CD4-positive, alpha-beta T cell treated with Interleukin-17A for 4 hours (primary cell): Measurements from ENCODE around the gene PACRG.

Experiments
- DNase-seq: peaks from one replicate; pipeline ENCODE4 v3.0.0-alpha.2; 2020; ENCODE audit warnings: mixed read lengths

Gene PACRG

DNA sequence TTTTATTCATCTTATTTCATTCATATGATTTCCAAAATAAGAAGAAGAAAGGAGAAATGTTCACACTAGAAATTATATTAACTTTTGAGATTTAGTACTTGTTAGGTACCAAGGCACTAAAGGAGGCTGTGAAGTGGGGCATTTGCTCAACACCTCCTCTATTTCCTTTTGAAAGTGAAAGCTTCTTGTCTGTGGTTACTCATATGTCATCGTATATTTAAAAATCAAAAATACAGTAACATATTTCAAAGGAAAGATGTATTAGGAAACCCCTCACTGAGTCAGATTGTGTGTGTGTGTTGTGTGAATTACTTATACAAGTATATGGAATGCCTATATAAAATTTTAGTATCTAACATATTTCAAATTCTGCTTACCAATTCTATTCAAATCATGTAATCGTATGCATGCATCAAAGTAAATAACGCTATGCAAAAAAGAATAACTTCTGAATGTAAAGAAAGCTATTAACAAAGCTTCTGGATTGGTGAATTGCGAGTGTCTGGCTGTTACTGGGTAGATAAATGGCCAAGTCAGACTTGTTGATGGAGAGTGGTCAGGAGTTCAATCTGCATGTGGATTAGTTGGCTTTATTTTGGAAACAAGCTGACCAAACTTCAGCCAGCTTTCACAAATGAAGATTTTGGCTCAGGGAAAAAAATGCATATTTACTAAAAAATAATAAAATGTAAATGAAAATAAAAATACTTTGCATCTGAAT lies 70.9 kb downstream of the PACRG start:
- DNase-seq: no peak

DNA sequence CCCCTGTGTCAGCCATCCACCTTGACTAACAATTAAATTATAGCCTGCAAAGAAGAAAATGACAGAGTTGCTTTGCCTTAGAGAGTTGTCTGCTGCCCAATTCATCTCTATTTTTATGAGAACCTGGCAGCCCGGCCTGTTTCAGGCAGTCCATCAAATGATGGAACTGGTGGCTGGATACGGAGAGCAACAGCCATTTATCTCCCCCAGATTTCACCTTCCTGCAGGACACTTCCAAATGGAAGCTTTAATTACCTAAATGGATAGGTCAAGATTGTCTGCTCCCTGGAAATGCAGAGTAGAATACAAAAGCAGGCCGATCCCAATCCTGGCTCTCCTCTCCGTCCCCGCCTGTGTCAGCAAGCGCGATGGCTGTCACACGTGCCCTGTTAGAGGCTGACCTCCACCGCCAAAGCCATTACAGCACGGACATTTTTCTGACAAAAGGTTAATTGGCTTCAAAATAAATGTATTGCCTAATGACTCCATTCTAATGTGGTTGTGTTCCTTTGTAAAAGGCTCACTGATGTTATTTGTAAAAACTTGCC lies 86.7 kb downstream of the PACRG start:
- no peak for DNase-seq

DNA sequence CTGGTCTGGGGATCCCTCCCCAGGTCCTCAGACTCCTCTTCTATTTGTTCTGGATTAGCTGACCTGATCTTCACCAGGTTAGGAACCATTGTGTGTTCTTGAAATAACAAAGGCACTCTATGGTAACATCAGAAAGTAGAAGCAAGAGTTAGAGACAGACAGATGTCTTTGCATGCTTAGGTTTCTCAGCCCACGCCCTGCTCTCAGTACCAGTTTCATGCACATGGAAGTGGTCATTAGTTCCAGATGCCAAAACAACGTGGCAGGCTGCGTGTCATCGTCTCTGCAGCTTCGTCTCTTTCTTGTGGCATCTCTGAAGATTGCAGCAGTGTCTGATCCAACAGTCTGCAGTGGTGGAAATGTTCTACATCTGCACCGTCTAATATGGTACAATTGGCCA lies 89.4 kb downstream of the PACRG start:
- no peak for DNase-seq

DNA sequence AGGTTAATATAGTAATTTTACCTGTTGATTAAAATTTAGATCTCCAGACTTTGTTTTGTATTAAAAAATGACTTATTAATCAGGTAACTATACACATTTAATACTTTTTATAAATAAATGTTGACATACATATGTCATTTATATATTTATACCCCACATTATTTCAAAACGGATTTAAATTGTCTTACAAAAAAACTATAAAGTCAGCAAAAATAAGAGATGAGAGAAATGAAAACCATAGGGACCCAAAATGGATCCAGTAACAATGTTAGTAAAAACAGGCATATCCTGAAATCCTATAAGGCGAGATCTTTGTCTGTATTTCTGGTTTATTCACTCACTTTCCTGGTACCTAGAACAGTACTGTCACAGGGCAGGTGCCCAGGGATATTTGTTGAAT lies 91.5 kb downstream of the PACRG start:
- DNase-seq: no peak

DNA sequence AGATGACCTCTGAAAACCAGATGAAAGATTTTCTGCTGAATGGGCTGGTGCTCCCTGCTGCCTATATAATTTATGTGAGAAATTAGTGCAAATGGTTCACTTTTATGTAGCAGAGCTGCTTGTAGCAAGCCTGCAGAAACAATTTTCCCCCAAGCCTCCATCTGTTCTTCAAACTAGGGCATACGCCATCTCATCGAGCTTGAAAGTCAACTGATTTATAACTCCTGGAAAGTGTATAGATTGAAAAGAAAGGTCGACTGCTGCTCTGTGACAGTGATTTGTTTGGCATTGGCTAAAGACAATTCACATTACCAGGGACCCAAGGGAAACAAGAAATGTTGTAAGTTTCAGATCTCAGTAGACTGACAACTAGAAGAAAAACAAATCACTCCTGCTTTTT lies 93.3 kb downstream of the PACRG start:
- no peak for DNase-seq

DNA sequence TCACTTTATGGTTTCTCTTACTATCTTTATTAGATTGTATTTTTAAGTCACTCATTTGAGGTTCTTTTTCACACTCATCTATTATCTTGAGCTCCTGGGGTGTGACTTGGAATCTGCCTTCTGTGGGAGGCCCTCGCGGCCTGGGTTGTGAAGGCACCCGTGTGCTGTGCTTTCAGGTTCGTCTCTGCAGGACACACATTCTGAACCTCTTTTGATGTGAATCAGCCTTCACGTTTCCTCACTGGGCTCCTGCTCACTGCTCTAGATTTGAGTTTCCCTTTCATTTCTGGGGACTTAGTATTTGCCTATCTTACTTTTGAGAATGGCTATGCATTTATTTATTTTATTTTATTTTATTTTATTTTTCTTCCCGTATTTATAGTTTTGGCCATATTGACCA lies 97.8 kb downstream of the PACRG start:
- DNase-seq: no peak

DNA sequence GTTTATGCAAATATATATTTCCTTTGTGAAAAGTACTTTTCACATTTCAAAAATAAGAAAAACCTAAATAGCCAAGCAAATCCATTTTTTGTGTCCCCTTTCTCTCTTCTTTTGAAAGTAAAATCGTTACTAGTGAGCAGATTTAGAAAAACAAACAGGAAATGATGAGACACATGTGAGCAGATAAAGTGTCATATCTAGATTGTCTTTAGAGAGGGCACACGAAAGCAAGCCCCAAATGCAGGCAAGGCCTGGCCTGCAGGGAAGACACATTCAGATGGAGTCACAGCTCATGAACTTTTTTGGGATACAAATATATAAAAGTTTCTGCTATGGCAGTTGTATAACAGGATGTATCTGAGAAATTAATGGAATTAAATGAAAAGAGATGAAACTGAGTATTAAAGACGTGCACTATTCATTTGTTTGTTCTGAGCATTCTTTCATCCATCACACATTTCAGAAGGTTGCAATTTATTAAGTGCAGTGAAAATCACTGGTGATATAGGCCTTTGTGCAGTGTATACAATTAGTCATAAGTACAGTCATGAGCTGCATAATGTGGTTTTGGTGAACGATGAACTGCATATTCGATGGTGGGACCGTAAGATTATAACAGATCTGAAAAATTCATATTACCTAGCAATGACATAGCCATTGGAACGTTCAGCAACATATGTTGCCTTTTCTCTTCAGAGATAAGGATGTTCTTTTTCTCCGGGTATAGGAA lies 101.4 kb downstream of the PACRG start:
- no peak for DNase-seq

DNA sequence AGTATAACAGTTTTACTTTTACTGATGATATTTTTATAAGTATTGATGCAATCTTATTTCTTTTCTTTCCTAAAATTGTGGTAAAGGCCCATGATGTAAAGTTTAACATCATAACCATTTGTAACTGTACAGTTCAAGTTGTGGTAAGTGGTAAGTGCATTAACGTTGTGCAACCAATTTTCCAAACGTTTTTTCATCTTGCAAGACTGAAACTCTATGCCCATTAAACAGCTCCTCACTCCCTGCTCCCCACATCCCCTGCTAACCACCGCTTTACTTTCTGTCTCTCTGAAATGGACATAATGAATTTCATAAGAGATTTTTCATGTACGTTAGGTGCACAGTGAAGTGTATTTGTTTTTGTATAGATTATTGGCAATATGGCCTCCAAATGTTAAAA lies 106.0 kb downstream of the PACRG start:
- no peak for DNase-seq

DNA sequence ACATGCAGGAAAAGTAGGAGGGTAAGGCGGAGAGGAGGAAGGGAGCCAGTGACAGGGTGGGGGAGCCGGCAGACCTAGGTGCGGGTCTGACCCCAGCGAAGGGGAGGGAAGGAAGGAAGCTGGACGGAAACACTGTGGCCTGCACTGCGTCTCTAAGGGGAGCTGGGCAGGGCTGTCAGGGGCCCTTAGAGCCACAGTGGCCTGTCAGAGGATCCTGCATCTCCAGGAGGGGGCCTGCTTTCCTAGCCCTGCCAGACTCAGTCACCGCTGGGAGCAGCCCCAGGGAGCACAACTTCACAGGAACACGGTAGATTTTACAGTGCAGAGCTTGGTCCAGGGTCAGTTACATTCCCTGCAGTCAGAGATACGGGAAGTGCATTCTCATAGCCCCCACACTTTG lies 118.2 kb downstream of the PACRG start:
- DNase-seq: no peak

DNA sequence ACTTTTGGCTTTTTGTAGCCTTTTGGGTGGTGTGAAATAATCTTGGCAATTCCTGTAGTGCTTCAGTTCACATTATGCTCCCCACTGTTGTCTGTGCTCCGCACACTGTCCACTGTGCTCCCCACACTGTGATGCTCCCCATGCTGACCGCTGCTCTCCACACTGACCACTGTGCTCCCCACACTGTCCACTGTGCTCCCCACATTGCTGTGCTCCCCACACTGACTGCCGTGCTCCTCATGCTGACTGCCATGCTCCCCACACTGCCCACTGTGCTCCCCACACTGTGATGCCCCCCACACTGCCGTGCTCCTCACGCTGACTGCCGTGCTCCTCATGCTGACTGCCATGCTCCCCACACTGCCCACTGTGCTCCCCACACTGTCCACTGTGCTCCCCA lies 118.9 kb downstream of the PACRG start:
- no peak for DNase-seq

DNA sequence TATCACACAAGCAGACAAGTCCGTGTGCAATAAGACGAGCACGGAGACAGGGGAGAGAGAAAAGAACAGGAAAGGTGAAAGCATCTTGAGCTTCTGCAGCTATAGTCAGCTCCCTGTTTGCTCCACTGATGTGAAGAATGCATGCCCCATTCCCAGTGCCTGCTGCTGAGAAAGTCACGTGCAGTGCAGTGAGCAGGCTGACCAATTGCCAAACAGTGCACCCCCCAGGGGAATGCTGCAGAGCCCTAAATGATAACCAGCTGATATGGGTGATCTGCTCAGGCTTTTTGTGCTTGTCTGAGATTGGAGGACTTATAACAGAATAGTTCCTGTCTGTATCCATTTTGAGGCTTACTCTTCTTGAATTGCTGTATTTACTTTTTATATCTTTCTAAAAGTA lies 121.5 kb downstream of the PACRG start:
- DNase-seq: no peak

DNA sequence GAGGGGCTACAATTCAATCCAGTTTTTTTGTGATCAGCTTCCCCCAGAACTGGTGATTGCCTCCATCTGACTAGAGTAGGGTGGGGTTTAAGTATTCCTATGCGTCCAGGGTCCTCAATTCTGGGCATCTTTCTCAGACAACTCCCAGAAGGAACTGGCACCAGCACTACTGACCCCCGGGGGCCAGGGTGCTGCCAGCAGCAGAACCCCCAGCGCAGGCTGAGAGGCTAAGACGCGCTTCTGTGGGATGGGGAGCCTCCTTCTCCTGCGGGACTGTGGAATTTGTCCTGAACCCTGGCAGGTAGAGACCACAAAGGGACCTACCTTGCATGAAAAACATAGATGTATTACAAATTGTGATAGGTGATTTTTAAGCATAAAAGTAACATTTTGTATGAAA lies 124.4 kb downstream of the PACRG start:
- DNase-seq: no peak

DNA sequence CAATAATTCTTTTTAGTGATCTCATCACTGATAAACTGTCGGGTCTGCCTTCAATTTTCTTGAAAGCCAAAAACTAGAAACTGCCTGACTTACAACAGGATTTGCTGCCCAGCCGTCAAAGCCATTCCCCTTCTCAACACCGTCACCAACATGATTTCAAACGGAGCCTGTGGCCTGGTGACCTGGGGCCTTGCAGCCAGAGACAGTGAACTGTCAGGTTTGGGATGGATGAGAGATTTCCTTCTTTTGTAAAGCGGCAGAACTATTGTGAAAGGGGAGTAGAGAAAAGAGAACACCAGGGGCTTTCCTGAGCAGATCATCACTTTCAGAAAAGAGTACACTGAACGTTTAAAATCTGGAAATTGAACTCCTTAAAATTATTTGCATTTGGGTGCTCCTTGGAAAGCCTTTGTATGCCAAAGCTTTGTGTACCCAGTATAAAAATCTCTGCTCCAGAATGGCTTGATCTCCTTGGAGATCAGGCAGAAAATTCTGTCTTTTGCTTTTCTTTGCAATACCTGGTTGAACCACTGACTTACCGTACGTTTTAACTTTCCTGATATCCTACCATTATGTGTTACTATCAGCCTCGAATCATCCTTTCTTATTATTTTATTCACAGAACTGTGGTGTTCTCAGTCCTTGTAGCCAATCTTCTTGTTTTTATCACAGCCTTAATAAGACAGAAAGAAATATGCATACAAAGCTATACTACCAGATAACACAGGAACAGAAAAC lies 125.2 kb downstream of the PACRG start:
- DNase-seq: no peak

DNA sequence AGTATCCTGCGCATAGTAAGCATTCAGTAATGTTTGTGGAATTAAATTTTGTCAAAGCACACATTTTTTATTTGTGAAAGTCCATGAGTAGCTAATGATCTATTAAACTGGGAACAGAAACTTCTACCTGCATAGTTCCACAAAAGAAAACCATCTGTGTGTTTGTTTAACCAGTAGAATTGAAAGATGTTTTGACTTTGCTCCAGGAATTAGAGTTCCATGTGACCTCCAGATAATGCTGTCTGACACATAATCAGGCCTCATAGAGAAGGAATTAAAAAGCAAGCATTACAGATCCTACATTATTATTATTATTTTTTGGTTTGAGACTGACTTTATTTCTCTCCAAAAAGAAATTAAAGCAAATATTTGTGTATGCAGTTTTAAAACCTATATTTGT lies 126.5 kb downstream of the PACRG start:
- DNase-seq: no peak

DNA sequence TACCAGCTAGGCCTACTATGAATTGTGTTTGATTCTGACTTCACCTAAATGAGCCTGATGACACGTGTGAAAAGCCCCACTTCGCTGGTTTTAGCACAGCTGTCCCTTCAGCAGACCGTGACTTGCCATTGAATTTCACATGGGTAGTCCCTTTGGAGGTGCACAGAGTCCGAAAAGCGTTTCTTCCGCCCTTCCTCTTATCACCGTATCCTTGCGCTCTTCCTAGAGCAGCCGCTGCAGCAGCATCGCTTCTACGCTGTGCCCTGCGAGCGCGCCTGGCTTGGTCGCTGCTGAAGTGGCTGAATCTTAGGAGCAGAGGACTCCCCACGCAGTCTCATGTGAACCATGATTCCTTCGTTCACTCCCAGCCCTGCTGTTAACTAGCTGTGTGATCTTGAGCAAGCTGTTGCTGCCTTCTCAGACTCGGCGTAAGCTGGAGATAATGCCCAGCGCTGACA lies 127.0 kb downstream of the PACRG start:
- DNase-seq: no peak

DNA sequence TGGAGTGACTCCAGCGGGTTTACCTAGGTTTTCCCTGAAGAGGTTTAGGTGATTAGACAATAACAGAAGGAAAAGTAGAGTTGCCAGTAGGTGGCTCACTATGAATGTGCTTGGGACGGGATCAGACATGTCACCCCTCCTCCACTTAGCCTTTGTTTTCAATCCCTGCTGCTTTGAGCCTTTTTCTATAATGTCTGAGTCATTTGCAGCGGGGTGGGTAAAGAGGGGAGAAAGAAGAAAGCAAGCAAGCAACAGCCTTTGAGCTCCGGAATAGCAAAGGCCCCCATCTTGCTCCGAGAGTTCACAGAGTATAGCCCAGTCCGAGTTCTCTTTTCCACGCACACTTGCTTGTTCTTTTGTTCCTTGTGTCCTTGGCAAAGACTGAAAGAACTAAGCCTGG lies 129.1 kb downstream of the PACRG start:
- DNase-seq: no peak

DNA sequence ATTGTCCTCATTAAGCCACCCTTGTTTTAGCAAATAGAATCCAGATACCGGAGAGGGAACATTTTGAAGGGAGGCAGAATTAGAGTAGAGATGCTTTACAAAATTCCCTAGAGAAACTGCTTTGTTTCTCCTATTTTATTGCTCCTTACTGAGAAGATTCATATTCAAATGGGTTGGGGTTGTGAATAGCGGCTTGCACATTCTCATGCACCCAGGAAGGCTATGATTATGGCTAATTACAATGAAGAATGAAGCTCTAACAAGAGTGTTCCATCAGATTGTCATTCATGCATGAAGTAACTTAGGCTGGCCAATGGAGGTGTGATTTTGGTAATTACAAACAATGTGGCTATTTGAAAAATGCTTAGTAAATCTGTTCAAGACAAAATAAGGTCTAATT lies 129.6 kb downstream of the PACRG start:
- DNase-seq: no peak

DNA sequence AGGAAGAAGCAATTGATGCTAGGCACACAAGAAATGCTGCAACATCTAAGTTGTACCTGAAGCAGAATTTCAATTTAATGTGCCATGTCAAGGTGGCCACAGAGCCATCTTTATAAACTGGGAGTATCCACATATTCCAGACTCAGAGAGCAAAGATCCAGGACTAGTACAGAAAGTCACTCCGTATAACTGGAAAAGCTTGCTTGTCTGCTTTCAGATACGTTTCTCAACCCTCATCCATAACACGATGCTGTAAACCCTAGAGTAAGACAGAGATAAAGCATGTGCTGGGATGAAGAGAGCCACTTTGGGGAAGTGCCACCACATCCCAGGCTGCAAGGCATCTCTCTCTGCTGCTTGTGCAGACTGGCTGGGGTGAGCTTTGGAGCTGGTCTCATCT lies 134.7 kb downstream of the PACRG start:
- DNase-seq: no peak

DNA sequence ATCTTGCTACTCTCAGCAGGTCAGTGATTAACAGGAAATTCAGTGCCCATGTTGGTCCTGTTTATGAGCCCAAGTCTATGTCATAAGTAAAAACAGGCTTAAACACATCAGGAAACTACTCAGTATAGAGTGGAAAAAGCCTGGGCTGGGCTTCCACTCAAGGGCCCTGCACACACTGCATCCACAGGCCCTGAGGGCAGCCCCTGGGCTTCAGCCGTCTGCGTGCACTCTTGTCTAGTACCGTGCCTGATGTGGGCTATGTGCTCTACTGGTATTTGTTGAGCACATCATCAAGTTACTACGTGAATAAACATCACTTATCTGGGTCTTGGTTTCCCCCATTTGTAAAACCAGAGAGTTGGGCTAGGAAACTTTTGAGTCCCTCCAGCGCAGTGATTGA lies 135.2 kb downstream of the PACRG start:
- DNase-seq: no peak

DNA sequence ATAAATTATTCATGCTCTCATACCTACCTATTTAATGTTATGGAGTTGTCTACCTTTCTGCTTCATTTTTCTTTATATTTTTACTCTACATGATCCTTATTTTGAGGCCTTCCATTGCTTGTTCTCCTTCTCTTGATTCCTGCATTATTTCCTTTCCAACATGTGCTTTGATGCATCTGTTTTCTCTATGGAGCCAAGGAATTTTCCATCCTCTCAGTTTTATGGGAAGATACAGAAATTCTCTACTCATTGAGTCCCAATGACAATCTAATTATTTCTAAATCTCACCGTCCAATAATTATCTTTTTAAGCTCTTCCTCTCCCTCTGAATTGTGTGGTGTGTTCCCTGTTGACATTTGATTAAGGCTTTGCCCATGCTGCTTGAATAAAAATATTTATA lies 136.0 kb downstream of the PACRG start:
- no peak for DNase-seq

DNA sequence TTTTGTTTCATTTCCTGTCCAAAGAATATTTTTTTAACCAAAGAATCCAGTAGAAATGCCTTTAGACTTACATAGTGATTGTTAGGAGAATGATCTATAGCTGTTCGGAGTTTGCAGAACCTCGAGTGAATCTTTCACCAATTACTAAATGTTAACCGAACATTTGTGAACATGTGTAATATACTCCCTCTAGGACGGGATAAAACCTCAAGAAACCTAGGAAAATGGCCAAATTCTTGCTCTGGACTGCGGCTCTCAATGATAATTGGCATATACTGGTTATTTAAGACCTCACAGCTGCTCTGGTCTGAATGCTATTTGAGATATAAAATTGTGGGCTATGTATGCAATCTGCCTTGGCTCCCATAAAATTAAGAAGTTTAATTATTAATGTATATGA lies 137.1 kb downstream of the PACRG start:
- DNase-seq: no peak

DNA sequence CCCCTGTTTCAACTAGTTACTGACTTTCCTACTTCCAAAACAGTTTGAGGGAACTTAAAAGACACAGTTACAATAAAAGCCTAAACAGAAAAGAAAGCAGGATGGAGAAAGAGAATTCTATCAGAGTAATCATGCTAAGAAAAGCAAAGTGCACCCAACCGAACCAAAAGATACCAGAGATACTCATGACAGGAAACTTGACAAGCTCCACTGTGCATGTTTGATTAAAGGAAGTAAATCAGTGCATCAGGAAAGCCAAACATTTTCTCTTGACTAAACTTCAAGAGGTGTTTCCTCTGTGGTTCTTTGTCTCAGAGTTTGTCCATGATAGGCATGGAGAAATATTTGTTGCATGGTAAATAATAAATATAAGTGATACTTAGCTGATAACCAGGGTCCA lies 138.9 kb downstream of the PACRG start:
- no peak for DNase-seq

DNA sequence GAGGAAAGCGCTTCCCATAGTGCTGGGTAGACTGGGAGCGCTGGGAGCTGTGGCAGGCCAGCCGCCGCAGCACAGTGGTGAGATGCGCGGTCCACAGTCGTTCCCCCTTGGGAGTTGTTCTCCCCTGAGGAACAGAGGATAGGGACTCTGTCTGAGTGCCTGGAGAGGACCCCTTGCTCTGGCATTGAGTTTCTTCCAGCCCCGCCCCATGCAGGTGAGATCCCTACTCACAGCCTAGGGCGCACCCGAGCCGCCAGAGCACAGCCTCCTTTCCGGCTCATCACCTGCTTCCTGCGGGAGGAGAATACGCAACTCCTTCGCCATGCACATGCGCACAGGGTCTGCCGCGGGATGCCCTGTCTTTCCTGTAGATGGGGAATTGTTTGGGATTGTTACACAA lies 140.6 kb downstream of the PACRG start:
- DNase-seq: no peak

DNA sequence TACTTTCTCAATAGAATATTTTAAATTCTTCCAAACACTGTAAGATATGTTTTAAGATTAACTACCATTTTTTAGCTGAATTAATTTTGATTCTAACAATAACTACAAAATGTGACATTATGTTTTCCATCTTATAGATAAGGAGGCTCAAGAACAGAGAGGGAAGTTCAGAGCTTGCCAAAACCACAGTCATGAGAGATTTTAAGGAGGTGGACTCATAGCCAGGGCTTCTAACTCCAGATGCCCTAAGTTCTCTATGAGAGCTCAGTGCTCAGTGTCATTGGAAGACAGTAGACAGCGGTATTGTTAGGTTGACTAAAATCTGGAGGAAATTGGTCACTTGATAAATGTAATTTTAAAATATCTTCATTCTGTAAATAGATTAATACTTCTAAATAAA lies 144.2 kb downstream of the PACRG start:
- no peak for DNase-seq
